HepG2 (cell line): ENCODE results near the gene TRIM25. TPM values are rescaled to one million over a fixed set of nuclear protein-coding genes. Genes with fewer than 3 reads are reported as not detected.

Experiments
- BHLHE40 ChIP-seq: IDR thresholded peaks from 2 replicates; pipeline ENCODE4 v1.6.1; 2011; ENCODE audit warnings: low read length, improper control_type of control experiment
- BRCA1 ChIP-seq: sonication (generic); formaldehyde crosslinking; IDR thresholded peaks from 2 replicates; pipeline ENCODE4 v1.4.0; 2020; ENCODE audit warnings: missing genetic modification reagents
- CHCHD3 ChIP-seq: sonication (generic); formaldehyde crosslinking; IDR thresholded peaks from 2 replicates; pipeline ENCODE4 v1.8.0; 2022; ENCODE audit warnings: mild to moderate bottlenecking, missing genetic modification reagents, moderate library complexity
- GABPA ChIP-seq, 2 experiments: IDR thresholded peaks; 2 replicates each; pipeline ENCODE4 v1.6.1; 2011 to 2016; ENCODE audit warnings: low read depth in 2 of 2, low read length in 1 of 2, missing biosample characterization in 1 of 2, missing genetic modification characterization in 1 of 2
- HOXA3 ChIP-seq: sonication (generic); formaldehyde crosslinking; IDR thresholded peaks from 2 replicates; pipeline ENCODE4 v1.5.0; 2020; ENCODE audit warnings: missing genetic modification reagents
- NFKBIZ ChIP-seq: IDR thresholded peaks from 2 replicates; pipeline ENCODE4 v1.6.1; 2018; ENCODE audit warnings: missing genetic modification reagents, missing compliant biosample characterization
- POGZ ChIP-seq: sonication (generic); formaldehyde crosslinking; IDR thresholded peaks from 2 replicates; pipeline ENCODE4 v1.4.0; 2020; ENCODE audit warnings: mild to moderate bottlenecking, missing genetic modification reagents
- RAD51 ChIP-seq: fragments of 450-650 bp; IDR thresholded peaks from 2 replicates; pipeline ENCODE4 v1.6.1; 2016; ENCODE audit warnings: borderline replicate concordance
- ZFYVE20 ChIP-seq: sonication (generic); formaldehyde crosslinking; IDR thresholded peaks from 2 replicates; pipeline ENCODE4 v1.8.0; 2023; ENCODE audit warnings: low read depth, mild to moderate bottlenecking, moderate library complexity, missing genetic modification reagents, borderline replicate concordance
- ZNF335 ChIP-seq: sonication (generic); formaldehyde crosslinking; IDR thresholded peaks from 2 replicates; pipeline ENCODE4 v1.4.0; 2020; ENCODE audit warnings: missing genetic modification reagents
- ZNF737 ChIP-seq: sonication (generic); formaldehyde crosslinking; IDR thresholded peaks from 2 replicates; pipeline ENCODE4 v1.5.0; 2020; ENCODE audit warnings: missing genetic modification reagents, mild to moderate bottlenecking, borderline replicate concordance
- polyA plus RNA-seq, 8 experiments: library from polyadenylated mRNA; depleted of rRNA in 3 of 8; stranded (reverse) in 7 of 8; unstranded in 1 of 8; fragments of >200 nt; fragmentation: Illumina TruSeq in 4 of 8; extraction: Trizol in 4 of 8; gene quantifications; 2 replicates each; pipeline versions ENCODE4 v1.2.1 to v1.2.3, GENCODE V29; 2011 to 2016; ENCODE audit warnings: low read depth in 4 of 8, missing spikeins in 1 of 8, mixed read lengths in 1 of 8; ENCODE audit not compliant: insufficient read depth in 1 of 8
- total RNA-seq, 5 experiments: library from RNA; depleted of rRNA; stranded (reverse); fragments of >200 nt; fragmentation: Illumina TruSeq; extraction: Trizol; gene quantifications; 2 replicates each; pipeline ENCODE4 v1.2.3, GENCODE V29; 2016; ENCODE audit warnings: low read depth in 1 of 5
- TF ChIP-seq, protein P1 (sequence below): sonication (generic); formaldehyde crosslinking; IDR thresholded peaks from 2 replicates; pipeline ENCODE4 v1.8.0; 2022; ENCODE audit warnings: missing genetic modification reagents, low read depth, mild to moderate bottlenecking, borderline replicate concordance
- TF ChIP-seq, protein P2 (sequence below): sonication (generic); formaldehyde crosslinking; IDR thresholded peaks from 2 replicates; pipeline ENCODE4 v1.4.0; 2020; ENCODE audit warnings: missing genetic modification reagents, borderline replicate concordance
- TF ChIP-seq, protein P3 (sequence below): sonication (generic); formaldehyde crosslinking; IDR thresholded peaks from 2 replicates; pipeline ENCODE4 v1.8.1; 2023; ENCODE audit warnings: mild to moderate bottlenecking, missing genetic modification reagents
- TF ChIP-seq, protein P4 (sequence below): sonication (generic); formaldehyde crosslinking; IDR thresholded peaks from 2 replicates; pipeline ENCODE4 v1.5.1; 2020; ENCODE audit warnings: missing genetic modification reagents, mild to moderate bottlenecking, borderline replicate concordance
- TF ChIP-seq, protein P5 (sequence below): sonication (generic); formaldehyde crosslinking; IDR thresholded peaks from 2 replicates; pipeline ENCODE4 v1.4.0; 2020; ENCODE audit warnings: missing genetic modification reagents, borderline replicate concordance
- TF ChIP-seq, protein P6 (sequence below): sonication (generic); formaldehyde crosslinking; IDR thresholded peaks from 2 replicates; pipeline ENCODE4 v1.4.0; 2020; ENCODE audit warnings: mild to moderate bottlenecking, missing genetic modification reagents

Gene TRIM25
- total and polyA plus RNA-seq, 2 of the 13 experiments (the other 11 are each of a cell fraction or from before 2014, with no cell fraction given), result 30.8 to 42.2 TPM

DNA sequence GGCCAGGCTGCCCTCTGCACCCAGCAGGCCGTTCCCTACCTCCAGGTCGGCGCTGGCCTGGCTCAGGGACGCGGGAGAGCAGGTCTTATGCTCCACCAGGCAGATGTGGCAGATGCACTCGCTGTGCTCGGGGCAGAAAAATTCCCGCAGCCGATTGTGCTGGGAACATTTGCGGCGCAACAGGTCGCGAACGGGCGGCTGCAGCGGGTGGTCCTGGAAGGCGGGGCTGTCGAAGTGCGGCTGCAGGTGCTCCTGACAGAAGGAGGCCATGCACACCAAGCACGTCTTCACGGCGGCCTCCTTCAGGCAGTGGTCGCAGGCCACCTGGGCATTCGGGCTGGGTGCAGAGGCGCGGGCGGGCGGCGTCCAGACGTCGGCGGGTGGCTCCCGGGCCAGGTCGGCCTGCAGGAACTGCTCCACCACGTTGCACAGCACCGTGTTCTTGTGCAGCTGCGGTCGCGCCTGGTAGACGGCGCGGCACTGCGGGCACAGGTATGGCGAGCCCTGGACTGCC lies 439 bp downstream of the TRIM25 start (continued):
- TF ChIP-seq, protein P1, sequence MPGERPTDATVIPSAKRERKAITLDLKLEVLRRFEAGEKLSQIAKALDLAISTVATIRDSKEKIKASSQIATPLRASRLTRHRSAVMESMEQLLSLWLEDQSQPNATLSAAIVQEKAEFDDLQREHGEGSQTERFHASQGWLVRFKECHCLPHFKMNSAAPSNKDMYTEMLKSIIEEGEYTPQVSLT (CRISPR knock-in tag), result no peak
- TF ChIP-seq NFKBIZ (no peak), BHLHE40 (no peak), ZNF335 (no peak), BRCA1 (CRISPR knock-in tag) (peak; percentile 32; the same call in 1 of the 2 replicates), ZNF737 (CRISPR knock-in tag) (0 out of 2 replicates have a peak, but pooled peaks have one; percentile 63), ZFYVE20 (CRISPR knock-in tag) (no peak; the same call in 1 of the 2 replicates), POGZ (CRISPR knock-in tag) (no peak), CHCHD3 (CRISPR knock-in tag) (no peak; the same call in 1 of the 2 replicates), HOXA3 (CRISPR knock-in tag) (0 out of 2 replicates have a peak, but pooled peaks have one; percentile 26), GABPA (IDR thresholded peaks at IDR 0.05; ENCODE audit: low read depth, low read length) (no peak), GABPA (CRISPR knock-in tag; IDR thresholded peaks at IDR 0.05; ENCODE audit: low read depth) (no peak), RAD51 (no peak)
- TF ChIP-seq, protein P2, sequence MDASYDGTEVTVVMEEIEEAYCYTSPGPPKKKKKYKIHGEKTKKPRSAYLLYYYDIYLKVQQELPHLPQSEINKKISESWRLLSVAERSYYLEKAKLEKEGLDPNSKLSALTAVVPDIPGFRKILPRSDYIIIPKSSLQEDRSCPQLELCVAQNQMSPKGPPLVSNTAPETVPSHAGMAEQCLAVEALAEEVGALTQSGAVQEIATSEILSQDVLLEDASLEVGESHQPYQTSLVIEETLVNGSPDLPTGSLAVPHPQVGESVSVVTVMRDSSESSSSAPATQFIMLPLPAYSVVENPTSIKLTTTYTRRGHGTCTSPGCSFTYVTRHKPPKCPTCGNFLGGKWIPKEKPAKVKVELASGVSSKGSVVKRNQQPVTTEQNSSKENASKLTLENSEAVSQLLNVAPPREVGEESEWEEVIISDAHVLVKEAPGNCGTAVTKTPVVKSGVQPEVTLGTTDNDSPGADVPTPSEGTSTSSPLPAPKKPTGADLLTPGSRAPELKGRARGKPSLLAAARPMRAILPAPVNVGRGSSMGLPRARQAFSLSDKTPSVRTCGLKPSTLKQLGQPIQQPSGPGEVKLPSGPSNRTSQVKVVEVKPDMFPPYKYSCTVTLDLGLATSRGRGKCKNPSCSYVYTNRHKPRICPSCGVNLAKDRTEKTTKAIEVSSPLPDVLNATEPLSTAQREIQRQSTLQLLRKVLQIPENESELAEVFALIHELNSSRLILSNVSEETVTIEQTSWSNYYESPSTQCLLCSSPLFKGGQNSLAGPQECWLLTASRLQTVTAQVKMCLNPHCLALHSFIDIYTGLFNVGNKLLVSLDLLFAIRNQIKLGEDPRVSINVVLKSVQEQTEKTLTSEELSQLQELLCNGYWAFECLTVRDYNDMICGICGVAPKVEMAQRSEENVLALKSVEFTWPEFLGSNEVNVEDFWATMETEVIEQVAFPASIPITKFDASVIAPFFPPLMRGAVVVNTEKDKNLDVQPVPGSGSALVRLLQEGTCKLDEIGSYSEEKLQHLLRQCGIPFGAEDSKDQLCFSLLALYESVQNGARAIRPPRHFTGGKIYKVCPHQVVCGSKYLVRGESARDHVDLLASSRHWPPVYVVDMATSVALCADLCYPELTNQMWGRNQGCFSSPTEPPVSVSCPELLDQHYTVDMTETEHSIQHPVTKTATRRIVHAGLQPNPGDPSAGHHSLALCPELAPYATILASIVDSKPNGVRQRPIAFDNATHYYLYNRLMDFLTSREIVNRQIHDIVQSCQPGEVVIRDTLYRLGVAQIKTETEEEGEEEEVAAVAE (CRISPR knock-in tag), result no peak
- TF ChIP-seq, protein P3, sequence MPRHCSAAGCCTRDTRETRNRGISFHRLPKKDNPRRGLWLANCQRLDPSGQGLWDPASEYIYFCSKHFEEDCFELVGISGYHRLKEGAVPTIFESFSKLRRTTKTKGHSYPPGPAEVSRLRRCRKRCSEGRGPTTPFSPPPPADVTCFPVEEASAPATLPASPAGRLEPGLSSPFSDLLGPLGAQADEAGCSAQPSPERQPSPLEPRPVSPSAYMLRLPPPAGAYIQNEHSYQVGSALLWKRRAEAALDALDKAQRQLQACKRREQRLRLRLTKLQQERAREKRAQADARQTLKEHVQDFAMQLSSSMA (CRISPR knock-in tag), result no peak
- TF ChIP-seq, protein P4, sequence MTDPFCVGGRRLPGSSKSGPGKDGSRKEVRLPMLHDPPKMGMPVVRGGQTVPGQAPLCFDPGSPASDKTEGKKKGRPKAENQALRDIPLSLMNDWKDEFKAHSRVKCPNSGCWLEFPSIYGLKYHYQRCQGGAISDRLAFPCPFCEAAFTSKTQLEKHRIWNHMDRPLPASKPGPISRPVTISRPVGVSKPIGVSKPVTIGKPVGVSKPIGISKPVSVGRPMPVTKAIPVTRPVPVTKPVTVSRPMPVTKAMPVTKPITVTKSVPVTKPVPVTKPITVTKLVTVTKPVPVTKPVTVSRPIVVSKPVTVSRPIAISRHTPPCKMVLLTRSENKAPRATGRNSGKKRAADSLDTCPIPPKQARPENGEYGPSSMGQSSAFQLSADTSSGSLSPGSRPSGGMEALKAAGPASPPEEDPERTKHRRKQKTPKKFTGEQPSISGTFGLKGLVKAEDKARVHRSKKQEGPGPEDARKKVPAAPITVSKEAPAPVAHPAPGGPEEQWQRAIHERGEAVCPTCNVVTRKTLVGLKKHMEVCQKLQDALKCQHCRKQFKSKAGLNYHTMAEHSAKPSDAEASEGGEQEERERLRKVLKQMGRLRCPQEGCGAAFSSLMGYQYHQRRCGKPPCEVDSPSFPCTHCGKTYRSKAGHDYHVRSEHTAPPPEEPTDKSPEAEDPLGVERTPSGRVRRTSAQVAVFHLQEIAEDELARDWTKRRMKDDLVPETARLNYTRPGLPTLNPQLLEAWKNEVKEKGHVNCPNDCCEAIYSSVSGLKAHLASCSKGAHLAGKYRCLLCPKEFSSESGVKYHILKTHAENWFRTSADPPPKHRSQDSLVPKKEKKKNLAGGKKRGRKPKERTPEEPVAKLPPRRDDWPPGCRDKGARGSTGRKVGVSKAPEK, result 0 out of 2 replicates have a peak, but pooled peaks have one; percentile 28
- TF ChIP-seq, protein P5, sequence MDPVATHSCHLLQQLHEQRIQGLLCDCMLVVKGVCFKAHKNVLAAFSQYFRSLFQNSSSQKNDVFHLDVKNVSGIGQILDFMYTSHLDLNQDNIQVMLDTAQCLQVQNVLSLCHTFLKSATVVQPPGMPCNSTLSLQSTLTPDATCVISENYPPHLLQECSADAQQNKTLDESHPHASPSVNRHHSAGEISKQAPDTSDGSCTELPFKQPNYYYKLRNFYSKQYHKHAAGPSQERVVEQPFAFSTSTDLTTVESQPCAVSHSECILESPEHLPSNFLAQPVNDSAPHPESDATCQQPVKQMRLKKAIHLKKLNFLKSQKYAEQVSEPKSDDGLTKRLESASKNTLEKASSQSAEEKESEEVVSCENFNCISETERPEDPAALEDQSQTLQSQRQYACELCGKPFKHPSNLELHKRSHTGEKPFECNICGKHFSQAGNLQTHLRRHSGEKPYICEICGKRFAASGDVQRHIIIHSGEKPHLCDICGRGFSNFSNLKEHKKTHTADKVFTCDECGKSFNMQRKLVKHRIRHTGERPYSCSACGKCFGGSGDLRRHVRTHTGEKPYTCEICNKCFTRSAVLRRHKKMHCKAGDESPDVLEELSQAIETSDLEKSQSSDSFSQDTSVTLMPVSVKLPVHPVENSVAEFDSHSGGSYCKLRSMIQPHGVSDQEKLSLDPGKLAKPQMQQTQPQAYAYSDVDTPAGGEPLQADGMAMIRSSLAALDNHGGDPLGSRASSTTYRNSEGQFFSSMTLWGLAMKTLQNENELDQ (CRISPR knock-in tag), result no peak; the same call in 1 of the 2 replicates
- TF ChIP-seq, protein P6, sequence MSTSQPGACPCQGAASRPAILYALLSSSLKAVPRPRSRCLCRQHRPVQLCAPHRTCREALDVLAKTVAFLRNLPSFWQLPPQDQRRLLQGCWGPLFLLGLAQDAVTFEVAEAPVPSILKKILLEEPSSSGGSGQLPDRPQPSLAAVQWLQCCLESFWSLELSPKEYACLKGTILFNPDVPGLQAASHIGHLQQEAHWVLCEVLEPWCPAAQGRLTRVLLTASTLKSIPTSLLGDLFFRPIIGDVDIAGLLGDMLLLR (CRISPR knock-in tag), result no peak
